ENCODE measurements around the gene KIF13A.
"Not testable (repeated sequence)": the region's sequence is repeated elsewhere in the genome, so short reads cannot be mapped to it uniquely, and the experiment has no call there.

KIF13A gene

DNA sequence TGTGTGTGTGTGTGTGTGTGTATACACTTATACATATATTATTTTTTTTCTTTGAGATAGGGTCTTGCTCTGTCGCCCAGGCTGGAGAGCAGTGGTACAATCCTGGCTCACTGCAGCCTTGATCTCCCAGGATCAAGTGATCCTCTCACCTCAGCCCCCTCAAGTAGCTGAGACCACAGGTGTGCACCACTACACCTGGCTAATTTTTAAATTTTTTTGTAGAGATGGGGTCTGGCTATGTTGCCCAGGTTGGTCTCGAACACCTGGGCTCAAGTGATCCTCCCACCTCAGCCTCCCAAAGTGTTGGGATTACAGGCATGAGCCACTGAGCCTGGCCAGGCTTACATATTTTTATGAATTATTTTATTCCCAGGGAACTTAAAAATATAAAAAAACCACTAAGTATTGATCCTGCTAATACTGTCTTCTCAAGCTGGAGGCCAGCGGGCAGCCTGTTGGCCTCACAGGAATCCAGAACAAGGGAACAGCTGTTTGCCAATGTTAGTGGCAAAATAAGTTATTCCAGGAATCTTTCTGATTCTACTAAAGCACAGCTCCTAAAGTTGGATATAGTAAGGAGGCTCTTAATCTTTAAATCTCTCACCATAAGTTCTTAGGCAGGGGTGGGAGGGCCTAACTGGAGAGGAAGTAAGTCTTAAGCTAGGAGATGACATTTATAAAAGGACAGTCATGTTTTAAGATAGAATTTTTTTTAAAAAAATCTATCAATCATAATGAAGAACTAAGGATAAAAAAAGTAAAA lies 145.2 kb downstream of the KIF13A start:
- no peak for DNase-seq

DNA sequence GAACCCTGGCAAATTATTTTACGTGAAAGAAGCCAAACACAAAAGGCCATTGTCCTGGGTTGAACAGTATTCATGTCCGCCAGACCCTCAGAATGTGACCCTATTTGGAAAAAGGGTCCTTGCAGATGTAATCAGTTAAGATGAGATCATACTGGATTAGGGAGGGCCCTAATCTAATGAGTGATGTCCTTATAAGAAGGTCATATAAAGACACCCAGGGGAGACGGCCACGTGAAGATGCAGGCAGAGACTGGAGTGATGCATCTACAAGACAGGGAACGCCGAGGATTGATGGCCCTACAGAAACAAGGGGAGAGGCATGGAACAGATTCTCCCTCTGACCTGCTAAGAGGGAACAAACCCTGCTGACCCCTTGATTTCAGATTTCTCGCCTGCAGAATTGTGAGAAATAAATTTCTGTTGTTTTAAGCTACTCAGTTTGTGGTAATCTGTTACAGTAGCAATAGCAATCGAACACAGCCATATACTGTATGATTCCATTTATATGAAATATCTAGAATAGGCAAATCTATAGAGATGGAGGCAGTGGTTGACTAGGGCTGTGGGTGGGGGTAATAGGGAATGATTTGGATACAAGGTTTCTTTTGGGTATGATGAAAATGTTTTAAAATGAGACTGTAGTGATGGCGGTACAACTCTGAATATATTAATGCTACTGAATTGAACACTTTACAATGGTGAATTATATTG lies 147.8 kb downstream of the KIF13A start:
- DNase-seq: no peak

- DNase-seq: no peak
These were observed 151.1 kb downstream of the KIF13A start for GRCh38 chr6:17836293-17836692.

GRCh38 chr6:17835784-17836183 lies 151.7 kb downstream of the KIF13A start:
- no peak for DNase-seq

- no peak for DNase-seq
These were observed 156.3 kb downstream of the KIF13A start for GRCh38 chr6:17831135-17831534.

- no peak for DNase-seq
These were observed 157.5 kb downstream of the KIF13A start for GRCh38 chr6:17829905-17830304.

DNA sequence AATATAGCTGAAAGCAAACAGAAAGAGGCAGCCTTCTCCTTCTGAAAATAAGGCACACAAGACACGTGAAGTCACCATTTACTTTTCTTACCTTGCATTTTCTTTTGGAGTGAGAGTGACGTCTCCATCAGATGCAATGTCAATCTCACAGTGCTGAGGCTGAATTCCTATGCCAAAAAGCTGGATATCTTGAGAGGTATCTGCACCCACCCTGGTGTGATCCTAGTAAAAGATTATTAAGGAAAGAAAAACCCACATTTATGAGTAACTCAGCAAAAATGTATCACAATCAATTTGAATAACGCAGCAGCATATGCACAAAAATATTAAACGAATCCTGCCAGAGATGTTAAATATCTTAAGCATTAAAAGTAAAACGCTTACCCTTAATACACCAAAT lies 159.3 kb downstream of the KIF13A start:
- DNase-seq: no peak

- no peak for DNase-seq
These were observed 161.1 kb downstream of the KIF13A start for GRCh38 chr6:17826301-17826700.

GRCh38 chr6:17820055-17820454 lies 167.4 kb downstream of the KIF13A start:
- DNase-seq: no peak

- no peak for DNase-seq
These were observed 169.7 kb downstream of the KIF13A start for GRCh38 chr6:17817763-17818162.

- no peak for DNase-seq
These were observed 170.4 kb downstream of the KIF13A start for GRCh38 chr6:17816921-17817611.

GRCh38 chr6:17813542-17813941 lies 173.9 kb downstream of the KIF13A start:
- no peak for DNase-seq

- no peak for DNase-seq
These were observed 175.1 kb downstream of the KIF13A start for GRCh38 chr6:17812311-17812710.

DNA sequence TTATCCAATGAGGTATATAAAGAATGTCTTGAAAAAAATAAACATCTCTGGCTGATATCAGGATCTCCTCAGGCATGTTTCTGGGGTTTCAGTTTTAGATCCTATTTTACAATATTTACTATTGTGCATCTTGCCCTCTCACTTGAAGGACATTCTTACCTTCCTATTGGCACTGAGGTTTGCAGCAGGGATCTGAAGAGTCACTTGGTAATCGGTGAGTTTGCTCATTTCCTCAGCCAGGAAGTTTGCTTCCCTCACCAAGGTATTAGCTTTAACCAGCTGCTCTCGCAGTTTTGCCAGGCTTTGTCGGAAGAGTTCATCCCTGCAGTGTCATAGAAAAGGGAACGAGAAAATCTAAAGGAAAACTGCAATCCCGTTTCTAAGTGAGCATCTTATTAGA lies 178.8 kb downstream of the KIF13A start:
- DNase-seq: no peak

DNA sequence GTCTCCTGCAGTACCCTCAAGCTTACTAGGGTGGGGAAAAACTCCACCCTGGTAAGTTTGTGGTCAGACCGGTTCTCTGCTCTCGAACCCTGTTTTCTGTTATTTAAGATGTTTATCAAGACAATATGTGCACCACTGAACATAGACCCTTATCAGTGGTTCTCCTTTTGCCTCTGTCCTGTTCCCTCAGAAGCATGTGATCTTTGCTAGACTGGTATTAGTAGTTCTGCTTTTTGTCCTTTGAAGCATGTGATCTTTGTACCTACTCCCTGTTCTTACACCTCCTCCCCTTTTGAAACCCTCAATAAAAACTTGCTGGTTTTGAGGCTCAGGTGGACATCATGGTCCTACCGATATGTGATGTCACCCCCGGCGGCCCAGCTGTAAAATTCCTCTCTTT lies 180.0 kb downstream of the KIF13A start:
- DNase-seq: not testable (repeated sequence)

DNA sequence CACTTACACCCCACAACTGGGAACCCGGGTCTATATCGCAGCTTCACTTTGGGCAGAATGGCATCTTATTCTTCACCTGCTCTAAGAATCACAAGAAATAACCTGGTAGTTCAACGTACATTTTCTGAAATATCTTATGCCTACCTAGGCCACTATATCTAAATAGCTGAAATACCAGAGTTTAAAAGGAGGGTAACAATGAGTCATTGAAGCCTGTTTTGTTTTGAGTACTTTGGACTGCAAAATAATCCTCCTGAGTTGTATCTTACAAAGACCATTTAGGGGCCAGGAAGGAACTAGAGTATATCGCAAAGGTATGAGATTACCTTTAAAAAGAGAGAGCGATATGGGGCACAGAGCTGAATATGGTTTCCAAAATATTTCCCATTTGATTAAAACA lies 184.0 kb downstream of the KIF13A start:
- DNase-seq: no peak

GRCh38 chr6:17798477-17799154 lies 188.8 kb downstream of the KIF13A start:
- no peak for DNase-seq

DNA sequence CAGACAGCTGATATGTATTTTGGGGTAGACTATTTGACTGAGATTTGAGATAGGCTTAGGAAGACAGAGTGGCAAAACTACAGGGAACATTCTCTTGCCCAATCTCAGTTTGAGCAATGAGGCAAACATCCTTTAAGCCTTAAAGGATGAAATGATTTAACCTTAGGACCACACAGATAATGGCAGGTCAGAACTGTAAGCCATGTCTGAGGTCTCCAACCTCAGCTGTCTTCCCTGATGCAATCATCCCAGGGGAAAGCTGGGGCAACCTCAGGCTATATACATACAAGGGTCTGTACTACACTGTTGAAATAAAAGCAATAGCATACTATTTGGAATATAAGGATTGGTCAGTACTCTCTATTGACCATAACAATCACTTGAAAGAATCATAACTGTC lies 196.9 kb downstream of the KIF13A start:
- no peak for DNase-seq

DNA sequence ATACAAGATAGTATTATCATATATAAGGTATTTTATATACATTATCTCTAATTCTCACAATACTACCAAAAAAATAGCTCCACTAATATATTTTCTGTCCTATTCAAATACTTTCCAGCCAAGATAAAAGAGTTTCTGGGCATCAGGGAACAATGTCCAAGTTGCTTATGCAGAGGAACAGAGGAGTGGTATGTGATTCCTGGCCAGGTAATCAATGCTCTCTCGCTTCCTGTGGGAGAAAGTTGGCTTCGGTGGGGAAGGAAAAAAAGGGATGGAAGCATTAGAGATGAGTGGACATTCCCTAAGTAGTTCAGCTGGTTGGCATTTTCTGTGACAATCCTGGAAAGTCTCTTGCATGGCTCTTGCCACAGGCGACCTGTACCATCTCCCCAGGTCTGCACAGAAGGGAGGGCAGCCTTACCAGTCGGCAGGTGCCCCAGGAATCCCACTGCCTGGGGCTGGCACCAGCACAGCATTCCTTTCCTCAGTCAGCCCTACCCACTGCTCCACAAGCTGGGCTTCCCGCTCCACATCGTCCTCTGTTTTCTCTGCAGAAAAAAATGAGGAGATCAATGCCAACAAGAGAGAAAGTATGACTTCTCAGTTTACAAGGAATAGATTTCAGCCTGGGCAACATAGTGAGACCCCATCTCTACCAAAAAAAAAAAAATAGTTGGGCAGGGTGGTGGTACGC lies 202.2 kb downstream of the KIF13A start:
- no peak for DNase-seq

DNA sequence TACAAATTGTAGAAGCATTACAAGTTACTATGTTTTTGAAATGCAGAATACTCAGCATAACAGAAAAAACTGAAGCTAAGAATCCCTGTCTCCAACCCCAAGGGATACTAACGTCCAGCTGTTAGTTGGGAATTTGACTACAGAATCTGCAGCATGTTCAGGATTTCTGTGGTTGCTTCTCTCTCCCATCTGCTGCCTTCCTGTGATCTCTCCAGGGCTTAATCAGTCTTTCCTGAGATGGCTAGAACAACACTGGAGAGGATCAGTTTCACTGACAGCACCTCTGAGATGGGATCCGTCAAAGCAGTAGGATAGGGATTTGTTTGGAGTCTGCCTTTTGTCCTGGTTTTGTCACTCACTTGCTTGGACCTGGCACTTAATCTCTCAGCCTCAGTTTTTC lies 207.4 kb downstream of the KIF13A start:
- no peak for DNase-seq

GRCh38 chr6:17771609-17772008 lies 215.8 kb downstream of the KIF13A start:
- no peak for DNase-seq

DNA sequence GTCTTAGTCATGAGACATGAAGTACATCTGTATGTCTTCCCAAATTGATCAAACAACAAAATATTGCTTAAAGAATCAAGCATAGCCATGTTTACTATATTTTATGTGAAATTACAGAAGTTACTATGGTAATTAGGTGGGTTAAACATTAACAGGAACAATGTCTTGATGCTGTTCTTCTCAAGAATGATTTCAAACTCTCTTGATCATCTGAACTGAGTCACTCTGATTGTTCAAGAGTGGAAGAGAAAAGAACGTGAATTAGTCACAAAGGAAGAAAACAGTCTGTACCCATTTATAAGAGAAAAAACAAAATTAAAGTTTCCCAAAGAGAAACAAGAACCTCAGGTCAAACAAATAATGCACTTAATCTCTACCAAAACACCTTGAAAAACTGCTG lies 218.6 kb downstream of the KIF13A start:
- DNase-seq: no peak

DNA sequence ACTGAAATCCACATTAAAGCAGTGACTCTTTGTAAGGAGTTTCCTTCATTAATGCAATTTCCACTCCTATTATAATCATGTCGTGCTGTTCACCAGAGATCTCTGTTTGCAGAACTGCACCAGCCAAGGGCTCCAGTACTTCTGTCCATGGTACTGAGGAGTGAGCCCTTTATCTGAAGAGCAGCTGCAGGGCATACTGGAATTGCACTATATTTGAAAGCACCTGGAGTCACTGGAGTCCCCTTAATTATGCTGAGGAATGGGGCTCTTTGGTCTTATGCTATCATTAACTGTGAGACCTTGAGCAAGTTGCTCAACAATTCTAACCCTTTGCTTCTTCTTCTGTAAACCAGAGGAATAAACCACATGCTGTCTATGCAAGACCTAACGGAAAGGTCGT lies 219.0 kb downstream of the KIF13A start:
- peak; percentile 71 for DNase-seq

All from islet precursor cell (in vitro differentiated cells).